ENCODE measurements around the gene WDR46. TPM values are rescaled to one million over a fixed set of nuclear protein-coding genes. Genes with fewer than 3 reads are reported as not detected.

WDR46 gene
- total RNA-seq, 1 experiment from 2014 or later = 52.4 TPM

DNA sequence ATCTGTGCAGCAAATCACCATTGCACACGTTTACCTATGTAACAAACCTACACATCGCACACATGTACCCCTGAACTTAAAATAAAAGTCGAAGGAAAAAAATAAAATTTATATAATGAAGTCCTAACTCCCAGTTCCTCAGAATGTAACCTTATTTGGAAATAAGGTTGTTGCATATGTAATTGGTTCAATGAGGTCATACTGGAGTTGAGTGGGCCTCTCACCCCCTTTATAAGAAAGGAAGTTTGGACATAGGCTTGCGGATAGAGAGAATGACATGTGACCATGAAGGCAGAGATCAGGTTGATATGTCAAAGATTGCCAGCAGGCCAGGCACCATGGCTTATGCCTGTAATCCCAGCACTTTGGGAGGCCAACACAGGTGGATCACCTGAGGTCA, 44.6 kb upstream of the WDR46 start:
- Histone ChIP-seq H3K27me3 (ENCODE audit: insufficient read depth, low read depth) (no peaks in the 10 kb centered on the region), H3K4me1 (replicated peaks; ENCODE audit: insufficient read depth) (no peaks in the 10 kb centered on the region), H3K27ac (no peak overlapping the region), H3K9me3 (ENCODE audit: insufficient read depth, low read depth) (no peaks in the 10 kb centered on the region), H3K36me3 (ENCODE audit: low read depth) (no peaks in the 10 kb centered on the region), H3K4me2 (no peak overlapping the region), H4K20me1 (ENCODE audit: insufficient read depth) (no peaks in the 10 kb centered on the region), H3K4me3 (no peak overlapping the region), H2AFZ (no peak overlapping the region), H3K9me2 (ENCODE audit: insufficient read depth) (no peaks in the 10 kb centered on the region), H3K79me2 (ENCODE audit: low read depth) (no peaks in the 10 kb centered on the region), H3F3A (ENCODE audit: insufficient read depth, low read depth) (no peaks in the 10 kb centered on the region)
- ChIA-PET POLR2A (ENCODE audit: unreplicated experiment) (interaction anchor here (0.7 kb wide), 1 partner anchor 31 kb away, joined by 20 read pairs; no protein-coding TSS in a partner anchor), CTCF (no interaction called here)
- intact Hi-C loops (cut with micrococcal nuclease; ENCODE audit: unreplicated experiment) = no loop called here
- no peak for DNase-seq
- BruUV-seq (replicated peaks) = no TSS peak
- TF ChIP-seq, protein P1, sequence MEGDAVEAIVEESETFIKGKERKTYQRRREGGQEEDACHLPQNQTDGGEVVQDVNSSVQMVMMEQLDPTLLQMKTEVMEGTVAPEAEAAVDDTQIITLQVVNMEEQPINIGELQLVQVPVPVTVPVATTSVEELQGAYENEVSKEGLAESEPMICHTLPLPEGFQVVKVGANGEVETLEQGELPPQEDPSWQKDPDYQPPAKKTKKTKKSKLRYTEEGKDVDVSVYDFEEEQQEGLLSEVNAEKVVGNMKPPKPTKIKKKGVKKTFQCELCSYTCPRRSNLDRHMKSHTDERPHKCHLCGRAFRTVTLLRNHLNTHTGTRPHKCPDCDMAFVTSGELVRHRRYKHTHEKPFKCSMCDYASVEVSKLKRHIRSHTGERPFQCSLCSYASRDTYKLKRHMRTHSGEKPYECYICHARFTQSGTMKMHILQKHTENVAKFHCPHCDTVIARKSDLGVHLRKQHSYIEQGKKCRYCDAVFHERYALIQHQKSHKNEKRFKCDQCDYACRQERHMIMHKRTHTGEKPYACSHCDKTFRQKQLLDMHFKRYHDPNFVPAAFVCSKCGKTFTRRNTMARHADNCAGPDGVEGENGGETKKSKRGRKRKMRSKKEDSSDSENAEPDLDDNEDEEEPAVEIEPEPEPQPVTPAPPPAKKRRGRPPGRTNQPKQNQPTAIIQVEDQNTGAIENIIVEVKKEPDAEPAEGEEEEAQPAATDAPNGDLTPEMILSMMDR (conservative IDR thresholded peaks at IDR 0.05) = no peak
- no peak for TF ChIP-seq EZH2 (IDR thresholded peaks at IDR 0.05; ENCODE audit: low read depth)

DNA sequence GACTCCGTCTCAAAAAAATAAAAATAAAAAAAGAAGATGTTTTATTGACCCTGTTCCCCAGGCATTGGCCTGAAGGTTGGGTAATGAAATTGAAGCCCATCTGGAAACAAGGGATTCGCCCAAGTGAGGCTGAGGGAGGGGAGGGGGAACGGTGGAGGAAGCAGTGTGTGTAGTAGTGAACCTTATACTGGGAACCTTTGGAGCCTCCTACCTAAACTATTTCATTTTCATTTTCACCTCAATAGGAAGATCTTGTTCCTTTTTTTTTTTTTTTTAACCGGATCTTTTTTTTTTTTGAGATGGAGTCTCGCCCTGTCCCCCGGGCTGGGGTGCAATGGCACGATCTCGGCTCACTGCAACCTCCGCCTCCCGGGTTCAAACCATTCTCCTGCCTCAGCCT, 41.7 kb upstream of the WDR46 start:
- intact Hi-C loops (cut with micrococcal nuclease; ENCODE audit: unreplicated experiment) = no loop called here
- Histone ChIP-seq H3K4me3 (no peak overlapping the region), H3K4me1 (replicated peaks; ENCODE audit: insufficient read depth) (no peaks in the 10 kb centered on the region), H3K79me2 (ENCODE audit: low read depth) (no peaks in the 10 kb centered on the region), H3K9me2 (ENCODE audit: insufficient read depth) (no peaks in the 10 kb centered on the region), H3K9me3 (ENCODE audit: insufficient read depth, low read depth) (no peaks in the 10 kb centered on the region), H3K4me2 (no peak overlapping the region), H4K20me1 (ENCODE audit: insufficient read depth) (no peaks in the 10 kb centered on the region), H3K27ac (no peak overlapping the region), H2AFZ (no peak overlapping the region), H3F3A (ENCODE audit: insufficient read depth, low read depth) (no peaks in the 10 kb centered on the region), H3K27me3 (ENCODE audit: insufficient read depth, low read depth) (no peaks in the 10 kb centered on the region), H3K36me3 (ENCODE audit: low read depth) (no peaks in the 10 kb centered on the region)
- no TSS peak for BruUV-seq (replicated peaks)
- ChIA-PET CTCF (no interaction called here), POLR2A (ENCODE audit: unreplicated experiment) (no interaction called here)
- TF ChIP-seq, protein P1 (conservative IDR thresholded peaks at IDR 0.05) = no peak
- DNase-seq = no peak

DNA sequence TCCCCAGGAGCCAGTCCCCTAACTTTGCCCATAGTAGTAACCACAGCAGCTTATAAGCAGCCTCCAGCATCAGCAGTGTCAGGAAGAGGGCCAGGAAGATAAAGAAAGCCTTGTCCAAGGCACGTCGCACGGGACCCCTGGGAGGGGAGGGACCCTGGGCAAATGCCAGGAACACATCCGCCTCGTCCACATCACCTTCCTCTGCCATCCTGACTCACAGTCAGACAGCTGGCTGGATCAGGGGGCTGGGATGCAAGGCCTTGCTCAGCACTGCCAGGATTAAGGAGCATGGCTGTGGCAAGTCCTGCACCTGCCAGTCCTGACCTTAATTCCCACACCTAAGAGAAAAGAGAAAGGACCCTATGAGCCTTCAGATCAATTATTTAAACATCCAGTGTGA, 40.0 kb upstream of the WDR46 start:
- H3K9me3 ChIP-seq (ENCODE audit: insufficient read depth, low read depth) = no peaks in the 10 kb centered on the region
- no peak for DNase-seq
- intact Hi-C loops (cut with micrococcal nuclease; ENCODE audit: unreplicated experiment) = no loop called here
- CTCF ChIA-PET = no interaction called here
- no peaks in the 10 kb centered on the region for H3K9me2 ChIP-seq (ENCODE audit: insufficient read depth)
- no peaks in the 10 kb centered on the region for H3K79me2 ChIP-seq (ENCODE audit: low read depth)
- no peaks in the 10 kb centered on the region for H4K20me1 ChIP-seq (ENCODE audit: insufficient read depth)
- H2AFZ ChIP-seq = no peak overlapping the region
- POLR2A ChIA-PET (ENCODE audit: unreplicated experiment) = no interaction called here
- H3K4me1 ChIP-seq (replicated peaks; ENCODE audit: insufficient read depth) = peaks cover 4% of the 10 kb centered on the region
- no TSS peak for BruUV-seq (replicated peaks)
- TF ChIP-seq, protein P1 (conservative IDR thresholded peaks at IDR 0.05) = no peak
- TF ChIP-seq EZH2 (IDR thresholded peaks at IDR 0.05; ENCODE audit: low read depth) = no peak
- no peaks in the 10 kb centered on the region for H3K36me3 ChIP-seq (ENCODE audit: low read depth)
- H3K27me3 ChIP-seq (ENCODE audit: insufficient read depth, low read depth) = no peaks in the 10 kb centered on the region
- H3K27ac ChIP-seq = no peak overlapping the region
- 0 out of 2 replicates have a peak, but pooled peaks cover 3% of the 10 kb centered on the region for H3F3A ChIP-seq (ENCODE audit: insufficient read depth, low read depth)
- no peak overlapping the region for H3K4me2 ChIP-seq
- H3K4me3 ChIP-seq = no peak overlapping the region

Data from PC-9 (cell line).